Left cardiac atrium (tissue), 4 donors: ENCODE results near the gene N4BP2L1. TPM values are rescaled to one million over a fixed set of nuclear protein-coding genes. Genes with fewer than 3 reads are reported as not detected.

Experiments
- ATAC-seq, 2 donors: fragments of 200-7000 bp; cut with Tn5 transposase; one replicate each; pipeline ENCODE4 v1.9.1; 2020; ENCODE audit warnings: mild to moderate bottlenecking in 2 of 2, moderate library complexity in 2 of 2
- DNase-seq: peaks from one replicate; pipeline ENCODE4 v3.0.0-alpha.2; 2020
- intact Hi-C, 2 donors: fragments of 100-400 bp; cut with DNase I; formaldehyde crosslinking; loops; one replicate each; pipeline versions ENCODE4 v1.14.1 to v1.15.1; 2022 to 2023
- long read RNA-seq: library from polyadenylated mRNA; unstranded; transcript quantifications from one replicate; pipeline ENCODE4 v2.0.0, GENCODE V29; 2021
- total RNA-seq, 2 donors: library from RNA; stranded (reverse); fragmentation: NEBNext Ultra II Directional; extraction: Animal tissue kit (Norgen Biotek cat#: 25700); gene quantifications; one replicate each; pipeline ENCODE4 v1.2.1, GENCODE V29; 2021
- donor health status: DM: no; HTN: yes; CAD: no.
- donor health status: DM: no; HTN: yes; CAD: no; lungs with severe emphysema.
- donor health status: DM: yes; HTN: yes; CAD: no.
- donor health status: Dilated cardiomyopathy.

The N4BP2L1 gene
- 1 to 10 TPM; 4.7 to 6.7 TPM for total RNA-seq
- long read RNA-seq, transcript N4BP2L1-202 (5 exons, 3,046 nt): major isoform, 5 of 10 reads
- long read RNA-seq, partial matches to known transcripts: 0 of 10 reads
- long read RNA-seq, other reads (novel, unspliced or antisense): 3 of 10 reads

GRCh38 chr13:32427852-32428580 lies at the start of gene N4BP2L1:
N4BP2L1 (minus strand) TSS chr13:32428130; CDS start chr13:32428082, 48 bp downstream.
- DNase-seq (peak; percentile 67), ATAC-seq (peak; percentile 82 to 84)
- intact Hi-C loops: no loop called here

GRCh38 chr13:32476892-32477291 lies 49.0 kb upstream of the N4BP2L1 start:
- ATAC-seq: no peak

GRCh38 chr13:32476021-32476731 lies 48.2 kb upstream of the N4BP2L1 start:
- ATAC-seq (no peak), DNase-seq (no peak)
- intact Hi-C loops: loop anchor here in 1 of 2 donors (10.0 kb wide), 1 partner anchor 99 kb away; no protein-coding TSS in a partner anchor

More at GRCh38 chr13:32476892-32477291, 49.0 kb upstream of the N4BP2L1 start:
- DNase-seq: no peak
- intact Hi-C loops: loop anchor here in 1 of 2 donors (10.0 kb wide), 1 partner anchor 98 kb away; no protein-coding TSS in a partner anchor

- no peak for ATAC-seq
- intact Hi-C loops: loop anchor here in 1 of 2 donors (10.0 kb wide), 1 partner anchor 100 kb away; no protein-coding TSS in a partner anchor
These were observed 47.3 kb upstream of the N4BP2L1 start for GRCh38 chr13:32474999-32475792.

GRCh38 chr13:32473650-32474049 lies 45.7 kb upstream of the N4BP2L1 start:
- intact Hi-C loops: loop anchor here in 1 of 2 donors (10.0 kb wide), 1 partner anchor 101 kb away; no protein-coding TSS in a partner anchor
- ATAC-seq (no peak), DNase-seq (no peak)

More at GRCh38 chr13:32474999-32475792, 47.3 kb upstream of the N4BP2L1 start:
- DNase-seq: no peak

GRCh38 chr13:32472194-32472621 lies 44.3 kb upstream of the N4BP2L1 start:
- ATAC-seq: peak in 1 of 2 donors; percentile 20
- intact Hi-C loops: loop anchor here in 1 of 2 donors (10.0 kb wide), 1 partner anchor 103 kb away; no protein-coding TSS in a partner anchor
- no peak for DNase-seq

- intact Hi-C loops: loop anchor here in 1 of 2 donors (10.0 kb wide), 1 partner anchor 103 kb away; no protein-coding TSS in a partner anchor
- ATAC-seq: peak; percentile 76 to 95
These were observed 43.4 kb upstream of the N4BP2L1 start for GRCh38 chr13:32471187-32471922.

GRCh38 chr13:32468502-32469142 lies 40.7 kb upstream of the N4BP2L1 start:
- ATAC-seq: peak in 1 of 2 donors; percentile 43
- DNase-seq: no peak
- intact Hi-C loops: no loop called here

More at GRCh38 chr13:32471187-32471922, 43.4 kb upstream of the N4BP2L1 start:
- peak; percentile 37 for DNase-seq

GRCh38 chr13:32456591-32456990 lies 28.7 kb upstream of the N4BP2L1 start:
- intact Hi-C loops: no loop called here
- no peak for DNase-seq
- ATAC-seq: no peak

GRCh38 chr13:32455594-32455903 lies 27.6 kb upstream of the N4BP2L1 start:
- intact Hi-C loops: no loop called here
- DNase-seq (no peak), ATAC-seq (no peak)

- DNase-seq (no peak), ATAC-seq (peak in 1 of 2 donors; percentile 23)
- intact Hi-C loops: no loop called here
These were observed 27.1 kb upstream of the N4BP2L1 start for GRCh38 chr13:32454886-32455593.

GRCh38 chr13:32453981-32454380 lies 26.1 kb upstream of the N4BP2L1 start:
- intact Hi-C loops: no loop called here
- no peak for ATAC-seq
- DNase-seq: no peak

- intact Hi-C loops: no loop called here
- ATAC-seq (no peak), DNase-seq (no peak)
These were observed 21.0 kb upstream of the N4BP2L1 start for GRCh38 chr13:32448972-32449371.

GRCh38 chr13:32447894-32448623 lies 20.1 kb upstream of the N4BP2L1 start:
- ATAC-seq (peak in 1 of 2 donors; percentile 61), DNase-seq (no peak)
- intact Hi-C loops: no loop called here

- intact Hi-C loops: no loop called here
- ATAC-seq: peak in 1 of 2 donors; percentile 12
- no peak for DNase-seq
These were observed 19.0 kb upstream of the N4BP2L1 start for GRCh38 chr13:32446773-32447465.

GRCh38 chr13:32446220-32446619 lies 18.3 kb upstream of the N4BP2L1 start:
- intact Hi-C loops: no loop called here
- no peak for DNase-seq
- no peak for ATAC-seq
